ENCODE data around the gene GNG8. TPM values are rescaled to one million over a fixed set of nuclear protein-coding genes. Genes with fewer than 3 reads are reported as not detected.

GNG8 gene
- total and polyA plus RNA-seq, 9 of the 15 experiments (the other 6 are each of a cell fraction or from before 2014, with no cell fraction given): 1.3 TPM; not detected in 8

DNA sequence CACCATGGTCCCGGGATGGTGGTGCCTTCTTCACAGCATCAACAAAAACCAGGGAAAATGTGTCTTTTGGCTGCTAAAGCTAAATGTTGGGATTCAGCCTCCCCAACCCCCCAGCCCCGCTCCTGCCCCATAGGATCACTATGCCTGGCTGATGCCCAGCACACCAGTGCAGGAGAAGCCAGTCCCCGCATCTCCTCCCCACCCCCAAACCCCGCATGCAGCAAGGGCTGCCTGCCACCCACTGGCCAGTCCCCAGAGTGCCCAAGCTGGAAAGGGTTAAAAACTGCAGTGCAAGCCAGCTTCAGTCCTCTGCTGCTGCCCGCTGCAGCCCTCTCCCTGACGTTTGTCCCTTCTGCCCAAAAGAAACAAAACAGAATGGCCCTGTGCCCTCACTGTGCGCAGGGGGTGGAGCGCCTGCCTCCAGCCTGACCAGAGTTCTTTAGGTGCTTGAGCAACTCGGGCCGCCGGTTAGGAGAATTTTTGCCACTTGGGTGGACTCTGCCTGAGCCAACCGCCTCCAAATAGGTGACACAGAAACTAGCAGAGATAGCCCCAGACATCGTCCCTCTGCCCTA, 31.1 kb downstream of the GNG8 start:
- peaks cover 4% of the 10 kb centered on the region; the same call in 1 of the 2 replicates for H3K9me3 ChIP-seq (replicated peaks; ENCODE audit: control insufficient read depth, insufficient read depth, low read depth, low read length)
- BruUV-seq (replicated peaks): no TSS peak
- FAIRE-seq (no peak), DNase-seq (ENCODE audit: extremely low read depth in 1 of 4, low spot score in 3 of 4) (peak in 2 of 4 experiments; percentile 10 to 14), ATAC-seq (no peak)
- peaks cover 15 to 48% of the 10 kb centered on the region in 2 experiments; a peak in 4 of 5 replicates for H3K4me1 ChIP-seq (replicated peaks in 1 of 2; ENCODE audit: control insufficient read depth in 2 of 2, insufficient read depth in 2 of 2, low read length in 2 of 2)
- H3K36me3 ChIP-seq (ENCODE audit: control insufficient read depth, insufficient read depth, low read length): peaks cover 71% of the 10 kb centered on the region; the same call in 2 of the 3 replicates
- in situ Hi-C loops (cut with MboI): no loop called here
- CTCF ChIA-PET (ENCODE audit: low intra/inter-chr PET ratio): no interaction called here
- TF ChIP-seq, protein P1, sequence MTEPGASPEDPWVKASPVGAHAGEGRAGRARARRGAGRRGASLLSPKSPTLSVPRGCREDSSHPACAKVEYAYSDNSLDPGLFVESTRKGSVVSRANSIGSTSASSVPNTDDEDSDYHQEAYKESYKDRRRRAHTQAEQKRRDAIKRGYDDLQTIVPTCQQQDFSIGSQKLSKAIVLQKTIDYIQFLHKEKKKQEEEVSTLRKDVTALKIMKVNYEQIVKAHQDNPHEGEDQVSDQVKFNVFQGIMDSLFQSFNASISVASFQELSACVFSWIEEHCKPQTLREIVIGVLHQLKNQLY (CRISPR knock-in tag; conservative IDR thresholded peaks at IDR 0.05): no peak
- TF ChIP-seq, protein P2, sequence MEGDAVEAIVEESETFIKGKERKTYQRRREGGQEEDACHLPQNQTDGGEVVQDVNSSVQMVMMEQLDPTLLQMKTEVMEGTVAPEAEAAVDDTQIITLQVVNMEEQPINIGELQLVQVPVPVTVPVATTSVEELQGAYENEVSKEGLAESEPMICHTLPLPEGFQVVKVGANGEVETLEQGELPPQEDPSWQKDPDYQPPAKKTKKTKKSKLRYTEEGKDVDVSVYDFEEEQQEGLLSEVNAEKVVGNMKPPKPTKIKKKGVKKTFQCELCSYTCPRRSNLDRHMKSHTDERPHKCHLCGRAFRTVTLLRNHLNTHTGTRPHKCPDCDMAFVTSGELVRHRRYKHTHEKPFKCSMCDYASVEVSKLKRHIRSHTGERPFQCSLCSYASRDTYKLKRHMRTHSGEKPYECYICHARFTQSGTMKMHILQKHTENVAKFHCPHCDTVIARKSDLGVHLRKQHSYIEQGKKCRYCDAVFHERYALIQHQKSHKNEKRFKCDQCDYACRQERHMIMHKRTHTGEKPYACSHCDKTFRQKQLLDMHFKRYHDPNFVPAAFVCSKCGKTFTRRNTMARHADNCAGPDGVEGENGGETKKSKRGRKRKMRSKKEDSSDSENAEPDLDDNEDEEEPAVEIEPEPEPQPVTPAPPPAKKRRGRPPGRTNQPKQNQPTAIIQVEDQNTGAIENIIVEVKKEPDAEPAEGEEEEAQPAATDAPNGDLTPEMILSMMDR (IDR thresholded peaks at IDR 0.05 in 2 of 3, conservative IDR thresholded peaks at IDR 0.05 in 1 of 3; ENCODE audit: insufficient read depth in 2 of 3, low read depth in 1 of 3, low read length in 3 of 3): 0 out of 6 replicates have a peak, but pooled peaks of 1 of the 3 experiments have one; percentile 4
- TF ChIP-seq RBFOX2 (IDR thresholded peaks at IDR 0.05; ENCODE audit: low read depth, low read length): peak; percentile 35; the same call in 1 of the 2 replicates
- TF ChIP-seq, protein P3, sequence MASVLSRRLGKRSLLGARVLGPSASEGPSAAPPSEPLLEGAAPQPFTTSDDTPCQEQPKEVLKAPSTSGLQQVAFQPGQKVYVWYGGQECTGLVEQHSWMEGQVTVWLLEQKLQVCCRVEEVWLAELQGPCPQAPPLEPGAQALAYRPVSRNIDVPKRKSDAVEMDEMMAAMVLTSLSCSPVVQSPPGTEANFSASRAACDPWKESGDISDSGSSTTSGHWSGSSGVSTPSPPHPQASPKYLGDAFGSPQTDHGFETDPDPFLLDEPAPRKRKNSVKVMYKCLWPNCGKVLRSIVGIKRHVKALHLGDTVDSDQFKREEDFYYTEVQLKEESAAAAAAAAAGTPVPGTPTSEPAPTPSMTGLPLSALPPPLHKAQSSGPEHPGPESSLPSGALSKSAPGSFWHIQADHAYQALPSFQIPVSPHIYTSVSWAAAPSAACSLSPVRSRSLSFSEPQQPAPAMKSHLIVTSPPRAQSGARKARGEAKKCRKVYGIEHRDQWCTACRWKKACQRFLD (CRISPR knock-in tag; IDR thresholded peaks at IDR 0.05): no peak
- no peak overlapping the region for H3K4me2 ChIP-seq (ENCODE audit: insufficient read depth, low read length)
- H3K27me3 ChIP-seq (ENCODE audit: control insufficient read depth in 2 of 2, insufficient read depth in 2 of 2, low read length in 2 of 2): no peaks in the 10 kb centered on the region
- POLR2A ChIA-PET: interaction anchor here (0.7 kb wide), 1 partner anchor 618 kb away, joined by 4 read pairs; no protein-coding TSS in a partner anchor
- H3K9ac ChIP-seq (ENCODE audit: insufficient read depth in 1 of 2, low read depth in 2 of 2, low read length in 2 of 2): peak overlapping the region in 1 of 2 experiments; percentile 75; a peak in 1 of 4 replicates
- H3K9me1 ChIP-seq (ENCODE audit: control insufficient read depth, insufficient read depth, low read length): no peaks in the 10 kb centered on the region
- H2AFZ ChIP-seq (ENCODE audit: low read depth, low read length): no peak overlapping the region
- intact Hi-C loops (cut with micrococcal nuclease): no loop called here
- no peak overlapping the region for H3K27ac ChIP-seq (ENCODE audit: extremely low read depth, low read depth, low read length)
- peaks cover 49% of the 10 kb centered on the region for H3K79me2 ChIP-seq (ENCODE audit: control insufficient read depth, insufficient read depth, low read length)
- peaks cover 35% of the 10 kb centered on the region for H4K20me1 ChIP-seq (replicated peaks; ENCODE audit: control insufficient read depth, insufficient read depth, low read length)
- WGBS (ENCODE audit: insufficient coverage, low coverage, missing lambda C conversion rate): 90% methylated on average over 11 of the region's 13 CpGs
- no peak overlapping the region for H3K4me3 ChIP-seq

All from K562 (cell line).